Activated CD8-positive, alpha-beta memory T cell treated with anti-CD3 and anti-CD28 coated beads for 24 hours (primary cell): Measurements from ENCODE around the gene BICD1.
"Not testable (repeated sequence)": the region's sequence is repeated elsewhere in the genome, so short reads cannot be mapped to it uniquely, and the experiment has no call there.

Experiments used
- DNase-seq: peaks from one replicate; pipeline ENCODE4 v3.0.0-alpha.2; 2020

Gene BICD1

DNA sequence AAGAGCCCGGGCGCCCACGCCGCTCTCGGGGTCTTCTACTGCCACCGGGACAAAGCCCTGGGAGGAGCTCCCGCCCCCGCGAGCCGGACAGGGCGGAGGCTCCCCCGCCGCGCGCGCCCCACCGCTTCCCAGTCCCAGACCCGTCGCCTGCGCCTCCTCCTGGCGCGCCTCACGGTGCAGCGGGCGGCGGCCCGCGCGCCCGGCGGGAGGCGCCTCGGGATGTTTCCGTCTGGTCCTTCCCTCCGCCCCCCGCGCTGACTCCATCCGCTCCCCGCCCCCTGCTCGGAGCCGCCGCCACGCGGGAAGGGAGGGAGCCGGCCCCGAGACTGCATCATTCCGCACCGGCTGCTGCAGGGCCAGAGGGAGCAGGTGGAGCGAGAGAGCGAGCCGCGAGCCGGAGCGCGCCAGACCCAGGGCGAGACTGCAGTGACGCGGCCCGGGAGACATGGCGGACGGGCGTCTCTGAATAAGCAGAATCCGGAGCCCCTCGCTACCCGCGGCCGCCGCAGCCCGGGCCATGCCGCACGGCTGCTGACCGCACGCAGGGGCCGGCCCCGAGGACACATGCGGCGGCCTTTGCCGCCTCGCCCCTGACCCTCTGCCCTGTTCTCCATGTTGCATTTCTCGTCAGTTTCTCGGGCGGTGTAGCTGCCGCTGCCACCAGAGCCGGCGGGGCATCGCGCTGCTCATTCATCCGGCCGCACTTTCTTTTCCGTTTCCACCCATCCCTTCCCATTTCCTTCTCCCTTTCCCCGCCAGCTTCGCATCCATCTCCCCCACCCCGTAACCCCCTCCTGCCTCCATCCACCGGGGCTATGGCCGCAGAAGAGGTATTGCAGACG is at the start of gene BICD1:
Gene BICD1 (plus strand): TSS at position 331 of the 842 bp plus-strand sequence. CDS start 485 bp downstream, at position 816.
- peak; percentile 91 for DNase-seq

DNA sequence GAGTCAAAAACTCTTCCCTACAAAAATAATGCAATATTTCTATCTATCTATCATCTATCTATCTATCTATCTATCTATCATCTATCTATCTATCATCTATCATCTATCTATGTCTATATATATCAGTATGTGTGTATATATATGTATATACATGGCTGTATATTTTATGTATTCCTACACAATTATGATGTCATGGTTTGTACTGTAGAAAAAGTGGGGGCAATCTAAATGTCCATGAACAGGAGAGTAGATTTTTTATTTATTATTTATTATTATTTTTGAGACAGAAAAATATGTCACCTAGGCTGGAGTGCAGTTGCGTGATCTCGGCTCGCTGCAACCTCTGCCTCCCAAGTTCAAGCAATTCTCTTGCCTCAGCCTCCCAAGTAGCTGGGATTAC is 45.6 kb upstream of the BICD1 start:
- no peak for DNase-seq

DNA sequence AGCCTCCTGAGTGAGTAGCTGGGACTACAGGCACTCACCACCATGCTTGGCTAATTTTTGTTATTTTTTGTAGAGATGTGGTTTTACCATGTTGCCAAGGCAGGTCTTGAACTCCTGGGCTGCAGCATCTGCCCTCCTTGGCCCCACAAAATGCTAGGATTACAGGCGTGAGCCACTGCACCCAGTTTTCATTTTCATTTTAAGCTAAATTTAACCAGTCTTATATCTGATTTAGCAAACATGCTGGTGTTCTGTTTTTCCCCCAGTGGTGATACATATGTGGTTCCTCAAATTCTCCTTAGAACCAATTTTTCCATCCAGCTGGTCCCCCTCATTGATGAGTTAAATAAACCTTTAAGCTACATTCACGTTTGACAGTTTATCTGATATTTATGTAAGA is 43.8 kb upstream of the BICD1 start:
- no peak for DNase-seq

DNA sequence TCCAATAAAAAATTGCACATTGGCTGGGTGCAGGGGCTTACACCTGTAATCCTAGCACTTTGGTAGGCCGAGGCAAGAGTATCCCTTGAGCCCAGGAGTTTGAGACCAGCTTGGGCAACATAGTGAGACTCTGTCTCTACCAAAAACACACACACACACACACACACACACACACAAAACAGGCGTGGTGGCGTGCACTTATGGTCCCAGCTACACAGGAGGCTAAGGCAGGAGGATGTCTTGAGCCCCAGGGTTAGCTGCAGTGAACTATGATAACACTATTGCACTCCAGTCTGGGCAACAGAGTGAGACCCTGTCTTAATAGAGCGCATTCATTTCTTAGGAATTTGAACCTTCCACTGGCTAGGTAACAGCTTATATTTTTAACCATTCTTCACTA is 42.9 kb upstream of the BICD1 start:
- DNase-seq = no peak

DNA sequence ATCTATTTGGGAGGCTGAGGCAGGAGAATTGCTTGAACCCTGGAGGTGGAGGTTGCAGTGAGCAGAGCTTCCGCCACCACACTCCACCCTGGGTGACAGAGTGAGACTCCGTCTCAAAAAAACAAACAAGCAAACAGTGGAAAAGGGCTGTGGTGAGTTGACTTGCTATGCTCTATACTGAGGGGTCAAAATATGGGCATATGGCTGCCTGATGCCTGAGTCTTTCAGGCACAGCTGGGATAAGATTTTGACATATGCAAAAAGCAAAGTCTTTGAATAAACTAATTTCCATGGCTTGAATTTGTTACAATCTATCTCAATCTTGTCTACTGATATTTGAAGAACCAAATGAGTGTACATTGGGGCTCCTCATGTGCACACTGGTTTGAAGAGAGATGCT is 40.4 kb upstream of the BICD1 start:
- no peak for DNase-seq

DNA sequence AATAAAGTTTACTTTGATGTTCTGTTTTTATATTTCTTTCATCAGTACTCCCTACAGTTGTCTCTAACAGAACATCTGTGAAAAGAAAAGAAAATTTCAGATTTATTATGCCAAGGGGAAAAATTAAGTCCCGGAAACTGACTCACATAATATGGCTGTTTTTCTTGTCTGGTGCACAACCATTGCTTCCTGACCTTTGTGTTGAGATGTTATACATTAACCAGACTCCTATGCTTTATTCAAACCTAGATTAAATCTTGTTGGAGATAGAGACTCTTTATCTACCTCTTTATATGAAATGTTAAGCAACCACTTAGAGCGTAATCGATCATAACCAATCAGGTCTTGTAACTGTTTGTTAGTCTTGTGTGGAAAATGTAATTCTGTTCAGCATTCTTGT is 37.6 kb upstream of the BICD1 start:
- no peak for DNase-seq

DNA sequence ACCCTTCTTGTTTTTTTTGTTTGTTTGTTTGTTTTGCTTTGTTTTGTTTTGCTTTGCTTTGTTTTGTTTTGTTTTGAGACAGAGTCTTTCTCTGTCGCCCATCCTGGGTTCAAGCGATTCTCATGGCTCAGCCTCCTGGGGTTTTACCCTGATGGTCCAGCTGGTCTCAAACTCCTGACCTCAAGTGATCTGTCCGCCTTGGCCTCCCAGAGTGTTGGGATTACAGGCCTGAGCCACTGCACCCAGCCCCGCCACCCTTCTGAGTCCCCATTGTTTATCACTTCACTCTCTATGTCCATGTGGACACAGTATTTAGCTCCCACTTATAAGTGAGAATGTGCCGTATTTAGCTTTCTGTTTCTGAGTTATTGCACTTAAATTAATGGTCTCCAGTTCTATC is 36.9 kb upstream of the BICD1 start:
- no peak for DNase-seq

DNA sequence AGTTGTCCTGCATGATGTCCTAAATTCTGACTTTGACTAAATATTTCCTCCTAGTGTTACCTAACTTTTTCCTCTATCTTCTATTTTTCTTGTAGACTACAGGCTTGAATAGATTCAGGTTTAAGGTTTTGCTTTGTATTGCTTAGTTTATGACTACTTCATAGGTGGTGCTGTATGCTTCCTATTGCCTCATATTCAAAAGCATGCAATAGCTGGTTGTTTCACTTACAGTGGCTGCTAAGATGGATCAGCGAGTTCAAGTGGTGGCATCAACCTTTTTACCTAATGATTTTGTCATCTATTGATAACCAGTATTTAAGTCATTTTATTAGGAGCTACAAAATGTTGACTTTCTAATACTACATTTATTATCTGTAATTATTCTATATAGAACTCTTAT is 36.3 kb upstream of the BICD1 start:
- DNase-seq = no peak

DNA sequence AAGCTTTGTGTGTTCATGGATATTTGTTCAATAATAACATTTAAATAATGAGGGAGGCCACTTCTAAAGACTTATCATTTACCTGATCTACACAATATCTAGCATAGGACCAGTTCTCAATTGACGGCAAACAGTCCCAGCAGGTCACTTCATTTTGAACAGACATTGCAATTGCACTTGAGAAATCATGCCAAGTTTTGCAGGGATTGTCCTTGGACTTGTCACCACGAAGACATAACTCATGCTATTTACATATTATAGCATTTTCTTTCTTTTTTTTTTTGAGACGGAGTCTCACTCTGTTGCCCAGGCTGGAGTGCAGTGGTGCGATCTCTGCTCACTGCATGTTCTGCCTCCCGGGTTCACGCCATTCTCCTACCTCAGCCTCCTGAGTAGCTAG is 34.5 kb upstream of the BICD1 start:
- no peak for DNase-seq

DNA sequence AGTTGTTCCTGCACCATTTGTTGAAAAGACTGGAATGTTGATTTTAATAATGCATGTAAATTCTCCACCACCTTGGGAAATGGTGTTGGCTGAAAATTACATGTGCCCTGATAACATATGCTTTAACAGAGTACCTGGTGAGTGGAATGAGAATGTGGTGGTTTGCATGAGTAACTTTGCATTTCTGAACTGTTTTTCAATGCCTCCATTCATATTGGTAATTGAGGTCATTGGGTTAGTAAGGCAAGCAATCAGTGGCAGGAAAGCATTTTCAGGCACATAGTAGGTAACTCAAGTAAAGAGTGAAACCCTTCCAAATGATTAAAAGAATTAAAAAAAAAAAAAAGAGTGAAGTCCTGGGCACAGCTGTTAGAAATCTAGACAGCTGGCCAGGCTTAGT is 32.2 kb upstream of the BICD1 start:
- DNase-seq = no peak

DNA sequence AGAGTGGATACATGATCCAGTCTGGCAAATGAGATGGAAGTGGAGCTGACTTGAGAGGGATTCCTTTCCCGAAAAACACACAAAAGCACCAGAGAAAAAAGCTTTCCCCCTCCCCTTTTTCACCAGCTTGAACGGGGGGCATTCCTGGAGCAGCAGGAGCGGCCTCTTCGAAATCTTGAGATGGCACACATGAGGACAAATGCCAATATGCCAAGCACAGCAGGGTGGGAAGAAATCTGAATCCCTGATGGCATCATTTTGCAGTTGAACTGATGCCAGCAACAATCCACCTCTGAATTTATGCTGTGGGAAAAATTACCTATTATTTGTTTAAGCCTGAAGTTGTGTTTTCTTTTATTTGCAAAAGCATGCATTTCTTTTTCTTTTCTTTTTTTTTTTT is 29.7 kb upstream of the BICD1 start:
- no peak for DNase-seq

DNA sequence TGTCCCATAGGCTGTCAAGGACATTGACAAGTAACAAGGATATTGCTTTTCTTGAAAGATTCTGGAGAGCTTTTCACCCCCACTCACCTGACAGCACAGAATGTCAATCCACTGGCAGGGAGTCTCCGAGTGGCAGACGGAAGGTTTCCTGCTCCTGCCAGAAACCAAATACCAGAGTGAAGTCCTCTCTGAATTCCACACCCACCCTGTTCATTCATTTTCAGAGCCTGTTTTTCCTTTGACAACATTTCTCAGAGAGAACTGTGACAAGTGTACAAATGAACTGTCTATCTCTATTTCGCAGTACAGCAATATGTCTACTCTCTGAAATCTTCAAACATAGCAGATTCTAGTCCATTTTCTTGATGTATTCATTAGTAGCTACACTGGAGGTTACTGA is 26.2 kb upstream of the BICD1 start:
- DNase-seq = no peak

DNA sequence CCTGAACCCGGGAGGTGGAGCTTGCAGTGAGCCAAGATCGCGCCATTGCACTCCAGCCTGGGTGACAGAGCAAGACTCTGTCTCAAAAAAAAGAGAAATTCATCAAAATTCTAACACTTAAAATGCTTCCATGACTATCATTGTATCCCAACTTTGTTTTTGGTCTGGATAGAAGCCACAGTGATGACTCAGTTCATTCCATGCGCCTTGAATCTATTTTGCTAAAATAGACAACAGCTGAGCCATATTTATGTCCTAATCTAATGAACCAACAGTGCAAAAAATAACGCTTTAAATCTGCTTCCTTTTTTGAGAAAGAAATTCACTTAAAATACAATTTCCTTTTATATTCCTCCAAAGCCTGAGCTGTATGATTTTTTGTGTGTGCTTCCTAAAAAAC is 23.2 kb upstream of the BICD1 start:
- no peak for DNase-seq

DNA sequence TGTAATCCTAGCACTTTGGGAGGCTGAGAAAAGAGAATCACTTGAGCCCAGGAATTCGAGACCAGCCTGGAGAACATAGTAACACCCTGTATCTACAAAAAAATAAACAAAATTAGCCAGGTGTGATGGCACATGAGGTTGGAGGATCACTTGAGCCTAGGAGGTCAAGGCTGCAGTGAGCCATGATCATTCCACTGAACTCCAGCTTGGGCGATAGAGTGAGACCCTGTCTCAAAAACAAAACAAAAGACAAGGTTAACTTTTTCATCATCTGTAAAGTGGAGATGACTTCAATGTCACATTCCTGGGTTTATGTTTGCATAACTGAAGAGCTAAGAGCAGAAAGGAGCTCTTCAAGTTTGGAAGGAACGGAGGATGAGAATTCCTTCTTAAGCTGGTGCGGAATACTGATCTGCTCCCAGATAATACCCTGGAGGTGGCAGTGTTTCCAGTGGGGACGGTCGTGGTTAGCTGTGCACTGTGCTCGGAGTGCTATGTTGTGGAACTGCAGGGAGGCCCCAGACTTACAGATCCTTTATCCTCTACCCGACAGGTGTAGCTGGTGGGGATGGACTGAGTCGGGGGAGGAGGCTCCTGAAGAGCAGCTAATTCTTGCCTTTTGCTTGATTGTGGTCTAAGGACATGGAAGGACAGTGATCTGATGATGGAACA is 22.5 kb upstream of the BICD1 start:
- no peak for DNase-seq

DNA sequence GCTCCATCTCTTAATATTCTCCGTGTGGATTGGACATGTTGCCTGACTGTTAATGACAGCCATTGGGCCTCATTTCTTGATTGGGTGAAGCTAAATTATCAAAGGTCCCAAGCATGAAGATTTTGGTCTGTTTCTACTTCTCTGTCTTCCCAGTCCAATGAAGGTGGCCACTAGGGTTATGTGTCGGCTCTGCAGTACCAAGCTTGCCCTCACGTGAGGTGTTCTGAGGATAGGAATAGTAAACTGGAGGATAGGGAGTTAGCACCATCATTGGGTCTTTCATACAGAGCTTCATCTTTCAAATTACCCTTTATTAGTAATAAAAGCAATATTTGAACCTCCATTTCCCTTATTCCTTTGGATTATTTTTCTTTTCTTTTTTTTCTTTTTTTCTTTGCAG is 21.9 kb upstream of the BICD1 start:
- DNase-seq = no peak

DNA sequence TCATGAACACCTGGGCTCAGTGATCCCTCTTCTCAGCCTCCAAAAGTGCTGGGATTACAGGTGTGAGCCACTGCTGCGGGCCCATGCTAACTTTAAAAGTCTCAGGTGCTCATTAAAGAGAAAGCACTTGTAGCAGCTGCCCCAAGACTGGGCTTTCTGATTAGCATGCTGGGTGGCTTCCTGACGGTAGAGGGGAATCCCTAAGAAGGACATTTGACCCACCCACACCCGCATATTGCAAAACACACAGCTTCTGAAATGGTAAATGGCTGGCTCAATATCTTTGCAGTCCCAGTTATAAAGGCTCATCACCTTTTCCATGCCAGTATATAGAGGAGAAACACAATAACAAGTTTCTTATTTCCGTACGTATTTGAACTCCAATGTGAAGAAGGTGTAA is 19.3 kb upstream of the BICD1 start:
- no peak for DNase-seq

DNA sequence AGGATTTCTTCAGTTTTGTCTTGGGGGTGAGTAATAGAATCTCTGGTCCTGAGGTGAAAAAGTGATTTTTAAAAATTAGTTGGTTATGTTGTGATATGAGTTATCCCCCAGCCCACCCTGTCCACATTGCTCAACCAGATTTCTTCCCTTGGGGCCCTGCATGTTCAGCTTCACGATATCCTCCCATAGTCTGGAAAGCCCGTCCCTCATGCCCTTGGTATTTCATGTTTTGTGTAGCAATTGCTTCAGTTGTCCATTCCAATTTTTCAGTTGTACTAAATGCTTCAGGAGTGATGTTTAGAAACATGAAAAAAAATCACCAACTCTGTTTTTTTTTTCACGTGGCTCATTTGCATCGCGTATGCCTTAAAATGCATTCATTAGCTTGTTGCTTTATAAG is 17.5 kb upstream of the BICD1 start:
- DNase-seq = no peak

DNA sequence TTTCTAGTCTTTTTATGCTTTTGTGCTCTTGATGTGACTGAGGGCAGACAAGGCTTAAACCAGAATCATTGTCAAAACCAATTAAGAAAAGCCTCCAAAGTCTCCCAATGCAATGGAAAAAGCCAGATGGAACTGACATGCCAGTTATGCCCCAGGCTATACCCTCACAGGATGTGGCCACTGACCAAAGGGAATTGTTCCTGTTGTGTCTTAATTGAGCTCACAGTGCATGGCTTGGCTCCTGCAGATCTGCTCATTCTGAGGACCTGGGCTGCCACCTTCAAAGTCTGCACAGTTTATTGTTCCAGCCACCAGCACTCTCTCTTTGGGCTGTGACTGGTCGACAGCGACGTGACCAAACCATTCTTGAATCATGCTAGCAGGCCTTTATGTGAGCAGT is 17.1 kb upstream of the BICD1 start:
- DNase-seq = no peak

DNA sequence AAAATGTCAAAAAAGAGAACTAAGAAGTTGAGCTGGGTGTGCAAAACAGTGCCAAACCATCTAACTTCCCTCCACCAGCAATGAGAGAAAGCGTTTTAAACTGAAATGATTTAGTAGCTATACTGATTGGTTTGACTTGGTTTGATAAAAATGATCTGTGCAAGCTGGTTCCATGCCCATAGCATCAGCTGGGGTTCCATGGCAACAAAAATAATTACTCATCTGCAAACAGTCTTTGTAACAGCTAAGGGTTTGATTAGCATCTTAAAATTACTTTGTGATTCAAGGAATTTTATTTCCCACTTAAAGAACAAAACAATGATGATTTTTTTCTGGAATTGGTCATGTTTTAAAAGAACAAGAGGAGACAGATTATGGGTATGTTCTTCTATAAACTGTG is 15.0 kb upstream of the BICD1 start:
- no peak for DNase-seq

DNA sequence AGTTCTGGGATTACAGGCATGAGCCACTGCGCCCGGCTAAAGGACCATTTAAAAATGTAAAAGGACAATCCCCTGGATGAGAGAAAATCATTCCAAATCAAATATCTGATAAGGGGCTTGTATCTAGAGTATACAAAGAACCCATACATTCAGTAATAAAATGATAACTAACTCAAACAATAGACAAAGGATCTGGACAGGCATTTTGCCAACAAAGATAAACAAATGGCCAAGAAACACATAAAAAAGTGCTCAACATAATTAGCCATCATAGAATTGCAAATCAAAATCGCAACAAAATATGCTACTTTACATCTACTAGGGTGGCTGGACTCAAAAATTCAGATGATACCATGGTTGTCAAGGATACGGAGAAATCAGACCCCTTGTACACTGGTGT is 8.5 kb upstream of the BICD1 start:
- DNase-seq = no peak

DNA sequence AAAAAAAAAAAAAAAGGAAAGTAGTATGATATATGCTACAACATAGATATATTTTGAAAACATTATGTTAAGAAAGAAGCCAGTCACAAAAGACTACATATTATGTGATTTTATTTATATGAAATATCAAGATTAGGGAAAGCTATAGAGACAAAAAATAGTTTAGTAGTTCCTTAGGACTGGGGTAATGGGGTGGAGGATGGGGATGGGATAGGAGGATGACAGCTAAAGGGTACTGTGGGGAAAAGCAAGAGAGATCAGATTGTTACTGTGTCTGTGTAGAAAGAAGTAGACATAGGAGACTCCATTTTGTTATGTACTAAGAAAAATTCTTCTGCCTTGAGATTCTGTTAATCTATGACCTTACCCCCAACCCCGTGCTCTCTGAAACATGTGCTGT is 7.4 kb upstream of the BICD1 start:
- DNase-seq = not testable (repeated sequence)

DNA sequence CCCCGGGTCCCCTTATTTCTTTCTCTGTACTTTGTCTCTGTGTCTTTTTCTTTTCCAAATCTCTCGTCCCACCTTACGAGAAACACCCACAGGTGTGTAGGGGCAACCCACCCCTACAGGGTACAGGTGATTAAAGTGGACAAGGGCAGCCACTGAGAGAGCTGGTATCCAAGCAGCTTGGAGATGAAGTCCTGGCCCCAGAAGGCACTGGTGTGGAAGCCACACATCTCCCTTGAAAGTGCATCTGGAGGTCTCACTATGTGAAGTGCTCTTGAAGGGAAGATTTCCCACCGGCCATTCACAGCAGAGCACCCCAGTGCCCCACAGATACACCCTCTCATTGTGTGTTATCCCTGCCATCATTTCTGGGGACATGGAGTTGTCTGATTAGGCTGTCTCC is 6.3 kb upstream of the BICD1 start:
- DNase-seq = no peak

DNA sequence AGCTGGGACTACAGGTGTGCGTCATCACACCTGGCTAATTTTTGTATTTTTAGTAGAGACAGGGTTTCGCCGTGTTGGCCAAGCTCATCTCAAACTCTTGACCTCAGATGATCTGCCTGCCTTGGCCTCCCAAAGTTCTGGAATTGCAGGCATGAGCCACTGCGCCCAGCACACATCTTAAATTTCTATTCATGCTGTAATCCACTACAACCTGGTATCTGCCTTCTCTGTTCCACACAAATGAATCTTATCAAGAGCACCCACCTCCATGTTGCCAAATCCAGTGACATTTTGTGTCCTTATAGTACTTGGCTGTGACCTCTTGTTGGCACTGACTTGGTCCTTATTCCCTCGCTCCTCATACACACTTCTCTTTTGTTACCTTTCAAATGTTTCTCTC is 5.8 kb upstream of the BICD1 start:
- DNase-seq = no peak

DNA sequence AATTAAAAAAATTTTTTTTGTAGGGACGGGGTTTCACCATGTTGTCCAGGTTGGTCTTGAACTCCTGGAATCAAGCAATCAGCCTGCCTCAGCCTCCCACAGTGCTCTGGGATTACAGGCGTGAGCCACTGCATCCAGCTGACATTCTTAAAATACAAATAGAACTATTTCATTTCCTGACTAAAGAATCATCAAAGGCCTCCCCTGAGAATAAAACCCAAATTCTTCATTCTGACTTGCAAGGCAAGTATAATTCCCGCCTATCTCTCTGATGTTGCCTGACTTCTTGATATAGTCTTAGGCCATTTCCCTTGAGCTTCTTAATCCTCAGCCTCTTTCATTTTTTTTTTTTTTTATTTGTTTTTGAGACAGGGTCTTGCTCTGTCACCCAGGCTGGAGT is 4.4 kb upstream of the BICD1 start:
- no peak for DNase-seq
